GM12872 (cell line): ENCODE data around the gene C11orf65.

Experiments used
- CTCF ChIP-seq: IDR thresholded peaks from 3 replicates; pipeline ENCODE4 v1.5.1; 2011; ENCODE audit warnings: low read depth, mild to moderate bottlenecking, low read length, moderate library complexity; ENCODE audit not compliant: insufficient read depth

C11orf65 gene

GRCh38 chr11:108351468-108351867 is 115.9 kb downstream of the C11orf65 start:
- no peak for TF ChIP-seq CTCF

- TF ChIP-seq CTCF, result no peak
Observed at GRCh38 chr11:108346451-108346850, 120.9 kb downstream of the C11orf65 start.

GRCh38 chr11:108345767-108346166 is 121.6 kb downstream of the C11orf65 start:
- no peak for TF ChIP-seq CTCF

GRCh38 chr11:108343714-108344113 is 123.6 kb downstream of the C11orf65 start:
- no peak for TF ChIP-seq CTCF

GRCh38 chr11:108341654-108342053 is 125.7 kb downstream of the C11orf65 start:
- no peak for TF ChIP-seq CTCF

- TF ChIP-seq CTCF, result no peak
Observed at GRCh38 chr11:108340973-108341372, 126.4 kb downstream of the C11orf65 start.

GRCh38 chr11:108338750-108339149 is 128.6 kb downstream of the C11orf65 start:
- no peak for TF ChIP-seq CTCF
